Dendritic cell treated with granulocyte-macrophage colony-stimulating factor and Interleukin-4, amounts not matched to agents 40 ng/mL and 50 ng/mL, for 4 days (primary cell): ENCODE data around the gene ZNF236.
"Not testable (repeated sequence)": the region's sequence is repeated elsewhere in the genome, so short reads cannot be mapped to it uniquely, and the experiment has no call there.

Experiments used
- H3K27ac Mint-ChIP-seq: one replicate; pipeline ENCODE4 v1.8.0; 2022; ENCODE audit warnings: mild to moderate bottlenecking, mixed read lengths
- H3K27me3 Mint-ChIP-seq: one replicate; pipeline ENCODE4 v1.8.0; 2022; ENCODE audit warnings: mild to moderate bottlenecking, mixed read lengths
- H3K36me3 Mint-ChIP-seq: one replicate; pipeline ENCODE4 v1.8.0; 2022; ENCODE audit warnings: low read depth, mixed read lengths
- H3K4me1 Mint-ChIP-seq: one replicate; pipeline ENCODE4 v1.8.0; 2022; ENCODE audit warnings: low read depth, mixed read lengths
- H3K4me3 Mint-ChIP-seq: one replicate; pipeline ENCODE4 v1.8.0; 2022; ENCODE audit warnings: mild to moderate bottlenecking, moderate library complexity, mixed read lengths
- H3K9me3 Mint-ChIP-seq: one replicate; pipeline ENCODE4 v1.8.0; 2022; ENCODE audit warnings: mixed read lengths
- intact Hi-C: fragments of 100-400 bp; cut with micrococcal nuclease; formaldehyde crosslinking; loops from one replicate; pipeline ENCODE4 v1.15.0; 2022

The ZNF236 gene

GRCh38 chr18:76941284-76941683, 118.9 kb downstream of the ZNF236 start:
- intact Hi-C loops: no loop called here
- H3K27ac Mint-ChIP-seq: no peak overlapping the region
- H3K27me3 Mint-ChIP-seq: no peaks in the 10 kb centered on the region
- H3K4me1 Mint-ChIP-seq: no peaks in the 10 kb centered on the region
- no peaks in the 10 kb centered on the region for H3K9me3 Mint-ChIP-seq
- H3K36me3 Mint-ChIP-seq: peaks cover 46% of the 10 kb centered on the region
- no peak overlapping the region for H3K4me3 Mint-ChIP-seq

GRCh38 chr18:76943542-76944339, 121.4 kb downstream of the ZNF236 start:
- Mint-ChIP-seq H3K4me3 (no peak overlapping the region), H3K27ac (no peak overlapping the region), H3K27me3 (no peaks in the 10 kb centered on the region), H3K9me3 (no peaks in the 10 kb centered on the region), H3K36me3 (peaks cover 48% of the 10 kb centered on the region), H3K4me1 (no peaks in the 10 kb centered on the region)
- intact Hi-C loops: no loop called here

GRCh38 chr18:76944346-76944745, 122.0 kb downstream of the ZNF236 start:
- H3K4me3 Mint-ChIP-seq, H3K4me1 Mint-ChIP-seq, intact Hi-C loops, H3K9me3 Mint-ChIP-seq, H3K27me3 Mint-ChIP-seq, H3K27ac Mint-ChIP-seq: not testable (repeated sequence)
- peaks cover 44% of the 10 kb centered on the region for H3K36me3 Mint-ChIP-seq

GRCh38 chr18:76948345-76948744, 126.0 kb downstream of the ZNF236 start:
- Mint-ChIP-seq H3K27me3 (no peaks in the 10 kb centered on the region), H3K36me3 (peaks cover 68% of the 10 kb centered on the region), H3K4me3 (no peak overlapping the region), H3K27ac (no peak overlapping the region), H3K9me3 (no peaks in the 10 kb centered on the region), H3K4me1 (no peaks in the 10 kb centered on the region)
- intact Hi-C loops: no loop called here

- intact Hi-C loops: no loop called here
- Mint-ChIP-seq H3K36me3 (peaks cover 88% of the 10 kb centered on the region), H3K9me3 (no peaks in the 10 kb centered on the region), H3K4me3 (no peak overlapping the region), H3K27me3 (no peaks in the 10 kb centered on the region), H3K27ac (no peak overlapping the region), H3K4me1 (no peaks in the 10 kb centered on the region)
These were observed 129.3 kb downstream of the ZNF236 start for GRCh38 chr18:76951456-76952247.

- peaks cover 88% of the 10 kb centered on the region for H3K36me3 Mint-ChIP-seq
- no peak overlapping the region for H3K4me3 Mint-ChIP-seq
- H3K27me3 Mint-ChIP-seq: no peaks in the 10 kb centered on the region
- no peak overlapping the region for H3K27ac Mint-ChIP-seq
- H3K9me3 Mint-ChIP-seq: no peaks in the 10 kb centered on the region
- intact Hi-C loops: no loop called here
- H3K4me1 Mint-ChIP-seq: no peaks in the 10 kb centered on the region
These were observed 130.4 kb downstream of the ZNF236 start for GRCh38 chr18:76952747-76953146.

- Mint-ChIP-seq H3K27me3 (no peaks in the 10 kb centered on the region), H3K4me3 (no peak overlapping the region), H3K27ac (no peak overlapping the region), H3K4me1 (no peaks in the 10 kb centered on the region), H3K9me3 (no peaks in the 10 kb centered on the region), H3K36me3 (peaks cover 88% of the 10 kb centered on the region)
- intact Hi-C loops: no loop called here
These were observed 130.8 kb downstream of the ZNF236 start for GRCh38 chr18:76953156-76953555.

- H3K4me1 Mint-ChIP-seq: no peaks in the 10 kb centered on the region
- peaks cover 88% of the 10 kb centered on the region for H3K36me3 Mint-ChIP-seq
- H3K27me3 Mint-ChIP-seq: no peaks in the 10 kb centered on the region
- no peak overlapping the region for H3K4me3 Mint-ChIP-seq
- no peaks in the 10 kb centered on the region for H3K9me3 Mint-ChIP-seq
- intact Hi-C loops: no loop called here
- H3K27ac Mint-ChIP-seq: no peak overlapping the region
These were observed 131.4 kb downstream of the ZNF236 start for GRCh38 chr18:76953583-76954233.

- Mint-ChIP-seq H3K4me3 (no peak overlapping the region), H3K4me1 (no peaks in the 10 kb centered on the region), H3K27ac (no peak overlapping the region), H3K36me3 (peaks cover 94% of the 10 kb centered on the region), H3K27me3 (no peaks in the 10 kb centered on the region), H3K9me3 (no peaks in the 10 kb centered on the region)
- intact Hi-C loops: no loop called here
These were observed 133.3 kb downstream of the ZNF236 start for GRCh38 chr18:76955524-76956170.

- intact Hi-C loops: no loop called here
- Mint-ChIP-seq H3K27me3 (no peaks in the 10 kb centered on the region), H3K36me3 (peaks cover 95% of the 10 kb centered on the region), H3K4me1 (no peaks in the 10 kb centered on the region), H3K4me3 (no peak overlapping the region), H3K9me3 (no peaks in the 10 kb centered on the region), H3K27ac (no peak overlapping the region)
These were observed 134.3 kb downstream of the ZNF236 start for GRCh38 chr18:76956648-76957047.

- H3K36me3 Mint-ChIP-seq: peaks cover 95% of the 10 kb centered on the region
- no peaks in the 10 kb centered on the region for H3K27me3 Mint-ChIP-seq
- H3K9me3 Mint-ChIP-seq: no peaks in the 10 kb centered on the region
- H3K4me1 Mint-ChIP-seq: no peaks in the 10 kb centered on the region
- H3K27ac Mint-ChIP-seq: no peak overlapping the region
- intact Hi-C loops: no loop called here
- H3K4me3 Mint-ChIP-seq: no peak overlapping the region
These were observed 135.3 kb downstream of the ZNF236 start for GRCh38 chr18:76957384-76958355.

- H3K27ac Mint-ChIP-seq: no peak overlapping the region
- H3K4me3 Mint-ChIP-seq: no peak overlapping the region
- peaks cover 11% of the 10 kb centered on the region for H3K4me1 Mint-ChIP-seq
- H3K36me3 Mint-ChIP-seq: peaks cover 86% of the 10 kb centered on the region
- intact Hi-C loops: no loop called here
- no peaks in the 10 kb centered on the region for H3K27me3 Mint-ChIP-seq
- H3K9me3 Mint-ChIP-seq: no peaks in the 10 kb centered on the region
These were observed 136.5 kb downstream of the ZNF236 start for GRCh38 chr18:76958692-76959341.
